GM21381 (cell line): ENCODE results near the gene ZSCAN21.

Source experiments
- ATAC-seq: cut with Tn5 transposase; IDR thresholded peaks from one replicate; pipeline ENCODE4 v1.9.1; 2021; ENCODE audit warnings: mild to moderate bottlenecking, moderate library complexity; ENCODE audit not compliant: unreplicated experiment

Gene ZSCAN21

GRCh38 chr7:100095289-100095688 lies 45.7 kb downstream of the ZSCAN21 start:
- no peak for ATAC-seq

- ATAC-seq = no peak
Measured at GRCh38 chr7:100095704-100096103, 46.1 kb downstream of the ZSCAN21 start.

GRCh38 chr7:100098913-100099312 lies 49.3 kb downstream of the ZSCAN21 start:
- no peak for ATAC-seq

GRCh38 chr7:100099452-100099851 lies 49.9 kb downstream of the ZSCAN21 start:
- no peak for ATAC-seq

- ATAC-seq = peak; percentile 60
Measured at GRCh38 chr7:100100420-100101015, 50.9 kb downstream of the ZSCAN21 start.

- peak; percentile 78 for ATAC-seq
Measured at GRCh38 chr7:100101016-100101862, 51.7 kb downstream of the ZSCAN21 start, which contains the start of the genes AP4M1 and MCM7. Gene AP4M1, plus strand, starts transcription at chr7:100101643. Its CDS starts 72 bp downstream, at chr7:100101715. Gene MCM7, minus strand, starts transcription at chr7:100101397. Its CDS starts 103 bp downstream, at chr7:100101294.

GRCh38 chr7:100102950-100103840 lies 53.6 kb downstream of the ZSCAN21 start:
- no peak for ATAC-seq

GRCh38 chr7:100105534-100105933 lies 56.0 kb downstream of the ZSCAN21 start:
- ATAC-seq = no peak

- ATAC-seq = no peak
Measured at GRCh38 chr7:100106633-100107032, 57.1 kb downstream of the ZSCAN21 start.

GRCh38 chr7:100107125-100107737 lies 57.7 kb downstream of the ZSCAN21 start:
- ATAC-seq = no peak

GRCh38 chr7:100107890-100108289 lies 58.3 kb downstream of the ZSCAN21 start:
- no peak for ATAC-seq

- no peak for ATAC-seq
Measured at GRCh38 chr7:100109521-100110163, 60.1 kb downstream of the ZSCAN21 start.

- ATAC-seq = no peak
Measured at GRCh38 chr7:100111156-100111555, 61.6 kb downstream of the ZSCAN21 start.

- ATAC-seq = no peak
Measured at GRCh38 chr7:100111914-100112313, 62.3 kb downstream of the ZSCAN21 start.
